HEK293T (cell line): ENCODE data around the gene APRT.

Source experiments
- CTCF ChIA-PET: fragments of 350-600 bp; formaldehyde crosslinking; extraction: SDS; loops from one replicate; lab custom pipeline; 2021; ENCODE audit warnings: antibody characterized with exemption, inconsistent platforms; lab: Yijun Ruan, JAX
- POLR2A ChIA-PET: fragments of 350-600 bp; formaldehyde crosslinking; extraction: SDS; loops from one replicate; lab custom pipeline; 2020; ENCODE audit warnings: antibody characterized with exemption, inconsistent platforms; lab: Yijun Ruan, JAX
- DNase-seq: peaks from one replicate; pipeline ENCODE4 v3.0.0; 2012; ENCODE audit warnings: mixed read lengths; ENCODE audit errors: extremely low spot score
- ARNT ChIP-seq: fragments of 450-650 bp; IDR thresholded peaks from 2 replicates; pipeline ENCODE4 v1.6.1; 2017; ENCODE audit warnings: mild to moderate bottlenecking
- BHLHE40 ChIP-seq: fragments of 450-650 bp; IDR thresholded peaks from 2 replicates; pipeline ENCODE4 v1.6.1; 2016; ENCODE audit warnings: mild to moderate bottlenecking, moderate library complexity, borderline replicate concordance
- CTBP1 ChIP-seq: fragments of 450-650 bp; IDR thresholded peaks from 2 replicates; pipeline ENCODE4 v1.6.1; 2016; ENCODE audit warnings: borderline replicate concordance
- ELF4 ChIP-seq: fragments of 450-650 bp; IDR thresholded peaks from 2 replicates; pipeline ENCODE4 v1.6.1; 2017; ENCODE audit warnings: antibody characterized with exemption
- FOXA1 ChIP-seq: fragments of 450-650 bp; IDR thresholded peaks from 2 replicates; pipeline ENCODE4 v1.6.1; 2016; ENCODE audit warnings: mild to moderate bottlenecking
- FOXK2 ChIP-seq: fragments of 450-650 bp; IDR thresholded peaks from 2 replicates; pipeline ENCODE4 v1.6.1; 2016; ENCODE audit warnings: mild to moderate bottlenecking
- FOXM1 ChIP-seq: fragments of 450-650 bp; IDR thresholded peaks from 2 replicates; pipeline ENCODE4 v1.6.1; 2017; ENCODE audit warnings: mild to moderate bottlenecking, borderline replicate concordance
- HDGF ChIP-seq: fragments of 450-650 bp; IDR thresholded peaks from 2 replicates; pipeline ENCODE4 v1.6.1; 2017; ENCODE audit warnings: antibody characterized with exemption, borderline replicate concordance
- L3MBTL2 ChIP-seq: fragments of 450-650 bp; conservative IDR thresholded peaks from 2 replicates; pipeline ENCODE4 v1.6.1; 2016; ENCODE audit warnings: mild to moderate bottlenecking
- LEF1 ChIP-seq: fragments of 450-650 bp; IDR thresholded peaks from 2 replicates; pipeline ENCODE4 v1.6.1; 2017; ENCODE audit warnings: mild to moderate bottlenecking, borderline replicate concordance
- NFRKB ChIP-seq: fragments of 450-650 bp; IDR thresholded peaks from 2 replicates; pipeline ENCODE4 v1.6.1; 2016; ENCODE audit warnings: mild to moderate bottlenecking, moderate library complexity
- PKNOX1 ChIP-seq: fragments of 450-650 bp; IDR thresholded peaks from 2 replicates; pipeline ENCODE4 v1.6.1; 2016
- SP1 ChIP-seq: fragments of 450-650 bp; IDR thresholded peaks from 2 replicates; pipeline ENCODE4 v1.6.1; 2017
- SUZ12 ChIP-seq: fragments of 450-650 bp; IDR thresholded peaks from 2 replicates; pipeline ENCODE4 v1.6.1; 2016; ENCODE audit warnings: mild to moderate bottlenecking
- TARDBP ChIP-seq: fragments of 450-650 bp; IDR thresholded peaks from 2 replicates; pipeline ENCODE4 v1.6.1; 2016
- ZNF384 ChIP-seq: fragments of 450-650 bp; IDR thresholded peaks from 2 replicates; pipeline ENCODE4 v1.6.1; 2016

The APRT gene

GRCh38 chr16:88799569-88800276 lies 12.0 kb downstream of the APRT start:
- CTCF ChIA-PET, result interaction anchor here (0.6 kb wide), 2 partner anchors 9 to 11 kb away, joined by 4 read pairs; no protein-coding TSS in a partner anchor
- TF ChIP-seq L3MBTL2, result no peak
- TF ChIP-seq SP1, result no peak
- TF ChIP-seq TARDBP, result no peak
- TF ChIP-seq HDGF, result no peak
- no peak for TF ChIP-seq ARNT
- POLR2A ChIA-PET, result interaction anchor here (0.9 to 4.0 kb wide), 9 partner anchors 11 to 63 kb away, joined by 3 to 64 read pairs (median 5); partner anchors contain the start of genes APRT and PIEZO1
- DNase-seq, result no peak

GRCh38 chr16:88798772-88799455 lies 12.8 kb downstream of the APRT start:
- TF ChIP-seq HDGF (no peak), L3MBTL2 (peak; percentile 68), PKNOX1 (no peak)
- CTCF ChIA-PET, result interaction anchor here (0.6 kb wide), 1 partner anchor 10 kb away, joined by 4 read pairs; no protein-coding TSS in a partner anchor
- POLR2A ChIA-PET, result interaction anchor here (0.9 to 4.0 kb wide), 6 partner anchors 12 to 53 kb away, joined by 4 to 64 read pairs (median 7); partner anchors contain the start of gene APRT
- DNase-seq, result no peak

GRCh38 chr16:88798073-88798472 lies 13.7 kb downstream of the APRT start:
- TF ChIP-seq SP1 (no peak), ZNF384 (no peak), TARDBP (no peak), L3MBTL2 (no peak), BHLHE40 (no peak), NFRKB (no peak), ARNT (no peak), PKNOX1 (no peak), FOXK2 (no peak), LEF1 (no peak), FOXA1 (no peak)
- CTCF ChIA-PET, result no interaction called here
- DNase-seq, result no peak
- POLR2A ChIA-PET, result interaction anchor here (3.9 to 4.0 kb wide), 2 partner anchors 13 to 17 kb away, joined by 22 to 64 read pairs; partner anchors contain the start of gene APRT

- ChIA-PET CTCF (no interaction called here), POLR2A (no interaction called here)
- TF ChIP-seq FOXA1, result no peak
- TF ChIP-seq ARNT, result no peak
- no peak for TF ChIP-seq SUZ12
- TF ChIP-seq FOXK2, result no peak
- no peak for TF ChIP-seq ELF4
- TF ChIP-seq NFRKB, result no peak
- TF ChIP-seq L3MBTL2, result no peak
- no peak for TF ChIP-seq TARDBP
- no peak for TF ChIP-seq SP1
- TF ChIP-seq CTBP1, result no peak
- no peak for TF ChIP-seq LEF1
- no peak for DNase-seq
Observed at GRCh38 chr16:88796278-88796677, 15.4 kb downstream of the APRT start.

GRCh38 chr16:88793251-88793954 lies 18.3 kb downstream of the APRT start:
- ChIA-PET POLR2A (interaction anchor here (0.9 to 2.4 kb wide), 5 partner anchors 8 to 56 kb away, joined by 3 to 6 read pairs (median 4); no protein-coding TSS in a partner anchor), CTCF (no interaction called here)
- no peak for DNase-seq
- TF ChIP-seq FOXK2 (no peak), BHLHE40 (no peak), LEF1 (no peak), SP1 (no peak), HDGF (no peak), SUZ12 (no peak), CTBP1 (no peak), ELF4 (no peak), FOXM1 (no peak), PKNOX1 (no peak), L3MBTL2 (no peak), ARNT (no peak), FOXA1 (no peak)

- DNase-seq, result no peak
- CTCF ChIA-PET, result interaction anchor here (0.6 kb wide), 1 partner anchor 45 kb away, joined by 3 read pairs; no protein-coding TSS in a partner anchor
- TF ChIP-seq ARNT (no peak), ZNF384 (no peak), L3MBTL2 (no peak), ELF4 (no peak)
- POLR2A ChIA-PET, result interaction anchor here (1.0 to 2.4 kb wide), 5 partner anchors 9 to 159 kb away, joined by 3 to 6 read pairs (median 4); no protein-coding TSS in a partner anchor
Observed at GRCh38 chr16:88792668-88793250, 19.0 kb downstream of the APRT start.
